Skeletal muscle tissue (tissue), 4 donors: Measurements from ENCODE around the gene RERE. TPM values are rescaled to one million over a fixed set of nuclear protein-coding genes. Genes with fewer than 3 reads are reported as not detected.

Source experiments
- H3K27ac ChIP-seq: one replicate; pipeline ENCODE4 v1.7.0; 2013; ENCODE audit warnings: mild to moderate bottlenecking, low read depth, low read length, inconsistent platforms
- H3K27me3 ChIP-seq, 3 donors: one replicate each; pipeline ENCODE4 v1.7.0; 2013; ENCODE audit warnings: low read length in 3 of 3; ENCODE audit not compliant: control insufficient read depth in 3 of 3, insufficient read depth in 3 of 3
- H3K36me3 ChIP-seq, 3 donors: one replicate each; pipeline ENCODE4 v1.7.0; 2013; ENCODE audit warnings: low read length in 3 of 3; ENCODE audit not compliant: control insufficient read depth in 3 of 3, insufficient read depth in 3 of 3
- H3K4me1 ChIP-seq, 3 donors: one replicate each; pipeline ENCODE4 v1.7.0; 2013; ENCODE audit warnings: low read length in 3 of 3, mild to moderate bottlenecking in 3 of 3; ENCODE audit not compliant: control insufficient read depth in 3 of 3, insufficient read depth in 3 of 3
- H3K4me3 ChIP-seq, 3 donors: one replicate each; pipeline ENCODE4 v1.7.0; 2013; ENCODE audit warnings: low read length in 3 of 3
- H3K9ac ChIP-seq, 3 donors: one replicate each; pipeline ENCODE4 v1.7.0; 2013; ENCODE audit warnings: low read length in 3 of 3, mild to moderate bottlenecking in 3 of 3, moderate library complexity in 2 of 3, low read depth in 1 of 3
- H3K9me3 ChIP-seq, 3 donors: one replicate each; pipeline ENCODE4 v1.7.0; 2013; ENCODE audit warnings: low read length in 3 of 3; ENCODE audit not compliant: control insufficient read depth in 3 of 3
- total RNA-seq: library from RNA; depleted of rRNA; stranded (reverse); fragments of >200 nt; gene quantifications from one replicate; pipeline ENCODE4 v1.2.3, GENCODE V29; 2014
- donor health status: Osteomylitis.

The RERE gene
- total RNA-seq, 1 donor from 2014 or later, result 212 TPM

GRCh38 chr1:8666389-8667167, 150.9 kb downstream of the RERE start:
- Histone ChIP-seq H3K27ac (no peak overlapping the region), H3K36me3 (no peaks in the 10 kb centered on the region), H3K9me3 (no peaks in the 10 kb centered on the region), H3K9ac (no peak overlapping the region), H3K4me3 (no peak overlapping the region), H3K4me1 (peaks cover 46 to 69% (median 47%) of the 10 kb centered on the region in 3 donors), H3K27me3 (no peaks in the 10 kb centered on the region)

GRCh38 chr1:8665833-8666232, 151.6 kb downstream of the RERE start:
- Histone ChIP-seq H3K27me3 (no peaks in the 10 kb centered on the region), H3K27ac (no peak overlapping the region), H3K4me1 (peaks cover 50 to 72% (median 52%) of the 10 kb centered on the region in 3 donors), H3K36me3 (no peaks in the 10 kb centered on the region), H3K9me3 (no peaks in the 10 kb centered on the region), H3K4me3 (no peak overlapping the region), H3K9ac (no peak overlapping the region)

GRCh38 chr1:8664887-8665286, 152.6 kb downstream of the RERE start:
- H3K4me1 ChIP-seq, result peaks cover 53 to 71% (median 54%) of the 10 kb centered on the region in 3 donors
- no peak overlapping the region for H3K9ac ChIP-seq
- H3K36me3 ChIP-seq, result no peaks in the 10 kb centered on the region
- H3K4me3 ChIP-seq, result no peak overlapping the region
- no peak overlapping the region for H3K27ac ChIP-seq
- no peaks in the 10 kb centered on the region for H3K9me3 ChIP-seq
- H3K27me3 ChIP-seq, result no peaks in the 10 kb centered on the region

- Histone ChIP-seq H3K27ac (peak overlapping the region; percentile 26), H3K9me3 (no peaks in the 10 kb centered on the region), H3K9ac (no peak overlapping the region), H3K36me3 (no peaks in the 10 kb centered on the region), H3K4me3 (peak overlapping the region in 1 of 3 donors; percentile 9), H3K27me3 (no peaks in the 10 kb centered on the region), H3K4me1 (peaks cover 53 to 71% (median 58%) of the 10 kb centered on the region in 3 donors)
Measured at GRCh38 chr1:8663915-8664329, 153.5 kb downstream of the RERE start.

- Histone ChIP-seq H3K4me1 (peaks cover 49 to 67% (median 53%) of the 10 kb centered on the region in 3 donors), H3K27ac (peak overlapping the region; percentile 26), H3K36me3 (no peaks in the 10 kb centered on the region), H3K4me3 (peak overlapping the region in 1 of 3 donors; percentile 9), H3K9me3 (no peaks in the 10 kb centered on the region), H3K27me3 (no peaks in the 10 kb centered on the region), H3K9ac (no peak overlapping the region)
Measured at GRCh38 chr1:8663090-8663802, 154.2 kb downstream of the RERE start.

GRCh38 chr1:8662380-8663072, 154.9 kb downstream of the RERE start:
- no peaks in the 10 kb centered on the region for H3K27me3 ChIP-seq
- peak overlapping the region; percentile 61 for H3K27ac ChIP-seq
- no peak overlapping the region for H3K9ac ChIP-seq
- H3K36me3 ChIP-seq, result no peaks in the 10 kb centered on the region
- H3K4me3 ChIP-seq, result no peak overlapping the region
- peaks cover 41 to 60% (median 47%) of the 10 kb centered on the region in 3 donors for H3K4me1 ChIP-seq
- H3K9me3 ChIP-seq, result no peaks in the 10 kb centered on the region

GRCh38 chr1:8661185-8662110, 156.0 kb downstream of the RERE start:
- Histone ChIP-seq H3K36me3 (no peaks in the 10 kb centered on the region), H3K27ac (peak overlapping the region; percentile 61), H3K4me3 (peak overlapping the region in 1 of 3 donors; percentile 17), H3K27me3 (no peaks in the 10 kb centered on the region), H3K9me3 (no peaks in the 10 kb centered on the region), H3K9ac (peak overlapping the region; percentile 35 to 60 (median 46)), H3K4me1 (peaks cover 34 to 56% (median 46%) of the 10 kb centered on the region in 3 donors)

- Histone ChIP-seq H3K9ac (peak overlapping the region in 2 of 3 donors; percentile 46 to 60), H3K27me3 (no peaks in the 10 kb centered on the region), H3K9me3 (no peaks in the 10 kb centered on the region), H3K4me3 (peak overlapping the region in 1 of 3 donors; percentile 22), H3K36me3 (no peaks in the 10 kb centered on the region), H3K27ac (peak overlapping the region; percentile 61), H3K4me1 (peaks cover 27 to 46% (median 36%) of the 10 kb centered on the region in 3 donors)
Measured at GRCh38 chr1:8660411-8660828, 157.0 kb downstream of the RERE start.

- no peak overlapping the region for H3K4me3 ChIP-seq
- no peak overlapping the region for H3K9ac ChIP-seq
- H3K9me3 ChIP-seq, result no peaks in the 10 kb centered on the region
- no peaks in the 10 kb centered on the region for H3K36me3 ChIP-seq
- peak overlapping the region; percentile 16 for H3K27ac ChIP-seq
- H3K4me1 ChIP-seq, result peaks cover 27 to 39% (median 35%) of the 10 kb centered on the region in 3 donors
- no peaks in the 10 kb centered on the region for H3K27me3 ChIP-seq
Measured at GRCh38 chr1:8659593-8659992, 157.8 kb downstream of the RERE start.
